Breast epithelium (tissue), 3 donors: ENCODE results near the gene THADA.

Source experiments
- CTCF ChIP-seq, 3 donors: fragments of 450-650 bp; IDR thresholded peaks; one replicate each; pipeline ENCODE4 v1.5.1; 2016 to 2017; ENCODE audit warnings: antibody characterized with exemption in 3 of 3, mild to moderate bottlenecking in 3 of 3, moderate library complexity in 3 of 3
- POLR2A ChIP-seq: fragments of 450-650 bp; IDR thresholded peaks from one replicate; pipeline ENCODE4 v1.6.1; 2016; ENCODE audit warnings: antibody characterized with exemption, mild to moderate bottlenecking, moderate library complexity
- POLR2AphosphoS5 ChIP-seq, 3 donors: sonication (generic); formaldehyde crosslinking; IDR thresholded peaks; one replicate each; pipeline ENCODE4 v1.6.1; 2017; ENCODE audit warnings: antibody characterized with exemption in 3 of 3

DNA sequence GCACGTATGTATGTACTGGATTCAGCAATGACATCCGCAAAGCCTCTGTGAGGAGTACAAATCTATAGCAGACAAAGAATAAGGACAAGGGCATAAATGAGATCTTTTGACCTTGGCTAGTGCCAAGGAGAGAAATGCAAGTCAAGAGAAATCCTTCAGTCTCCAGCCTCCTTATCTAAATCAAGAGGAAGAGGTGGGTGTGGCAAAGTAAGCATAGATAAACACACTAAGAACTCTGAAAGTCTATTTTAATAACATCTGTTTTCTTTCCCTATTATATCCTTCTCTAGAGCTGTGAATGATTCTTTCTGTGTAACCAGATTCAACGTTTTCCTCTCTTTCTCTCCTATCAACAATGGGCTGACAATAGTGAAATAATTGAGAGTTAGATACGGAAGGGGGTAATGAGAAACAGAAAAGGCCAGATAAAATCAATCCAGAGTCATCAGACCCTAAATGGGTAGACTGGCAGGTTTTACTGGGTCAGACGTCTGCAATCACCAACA, 250.9 kb downstream of the THADA start:
- no peak for TF ChIP-seq CTCF (IDR thresholded peaks at IDR 0.05)
- no peak for TF ChIP-seq POLR2A
- TF ChIP-seq POLR2AphosphoS5 (IDR thresholded peaks at IDR 0.05), result no peak
